Astrocyte (in vitro differentiated cells and primary cell): ENCODE data around the gene KIAA1671. TPM values are rescaled to one million over a fixed set of nuclear protein-coding genes. Genes with fewer than 3 reads are reported as not detected.
A peak's percentile ranks its signal among the peaks of the same experiment; 100 is the strongest.

Experiments used
- DNase-seq: peaks from one replicate; pipeline ENCODE4 v3.0.0-alpha.2; 2010; ENCODE audit warnings: low read depth
- FAIRE-seq: peaks from 2 replicates; lab custom pipeline; 2011; peaks lifted over from hg19 to GRCh38; lab: Jason Lieb, UNC
- H2AFZ ChIP-seq: 2 replicates; pipeline ENCODE4 v1.6.0; 2012; ENCODE audit warnings: low read depth, low read length, inconsistent platforms
- H3K27ac ChIP-seq: 2 replicates; pipeline ENCODE4 v1.5.1; 2011; ENCODE audit warnings: low read depth, low read length, inconsistent platforms
- H3K27me3 ChIP-seq: 2 replicates; pipeline ENCODE4 v1.6.0; 2011; ENCODE audit warnings: low read length, inconsistent platforms; ENCODE audit not compliant: insufficient read depth
- H3K36me3 ChIP-seq: 2 replicates; pipeline ENCODE4 v1.5.1; 2011; ENCODE audit warnings: low read length, inconsistent platforms; ENCODE audit not compliant: insufficient read depth
- H3K4me1 ChIP-seq: 2 replicates; pipeline ENCODE4 v1.5.1; 2011; ENCODE audit warnings: low read length, inconsistent platforms; ENCODE audit not compliant: insufficient read depth
- H3K4me2 ChIP-seq: 2 replicates; pipeline ENCODE4 v1.6.0; 2012; ENCODE audit warnings: low read length, inconsistent platforms
- H3K4me3 ChIP-seq: 2 replicates; pipeline ENCODE4 v1.5.1; 2011; ENCODE audit warnings: low read depth, mild to moderate bottlenecking, low read length, inconsistent platforms; ENCODE audit not compliant: insufficient read depth
- H3K79me2 ChIP-seq: 2 replicates; pipeline ENCODE4 v1.6.0; 2012; ENCODE audit warnings: mild to moderate bottlenecking, low read length, inconsistent platforms; ENCODE audit not compliant: insufficient read depth
- H3K9ac ChIP-seq: 2 replicates; pipeline ENCODE4 v1.6.0; 2012; ENCODE audit warnings: mild to moderate bottlenecking, low read length, inconsistent platforms
- H3K9me3 ChIP-seq: 2 replicates; pipeline ENCODE4 v1.5.1; 2012; ENCODE audit warnings: low read depth, mild to moderate bottlenecking, low read length, inconsistent platforms; ENCODE audit not compliant: insufficient read depth
- H4K20me1 ChIP-seq: 2 replicates; pipeline ENCODE4 v1.6.0; 2012; ENCODE audit warnings: low read length, inconsistent platforms; ENCODE audit not compliant: insufficient read depth
- H3K27ac Mint-ChIP-seq: one replicate; pipeline ENCODE4 v1.8.0; 2021; ENCODE audit warnings: mild to moderate bottlenecking, mixed read lengths; ENCODE audit not compliant: unreplicated experiment
- H3K27me3 Mint-ChIP-seq: one replicate; pipeline ENCODE4 v1.8.0; 2021; ENCODE audit warnings: low read depth, mixed read lengths; ENCODE audit not compliant: unreplicated experiment
- H3K36me3 Mint-ChIP-seq: one replicate; pipeline ENCODE4 v1.8.0; 2021; ENCODE audit warnings: low read depth, mixed read lengths; ENCODE audit not compliant: unreplicated experiment
- H3K4me1 Mint-ChIP-seq: one replicate; pipeline ENCODE4 v1.8.0; 2021; ENCODE audit warnings: low read depth, mixed read lengths; ENCODE audit not compliant: unreplicated experiment
- H3K4me3 Mint-ChIP-seq: one replicate; pipeline ENCODE4 v1.8.0; 2021; ENCODE audit warnings: mild to moderate bottlenecking, moderate library complexity, mixed read lengths; ENCODE audit not compliant: unreplicated experiment
- H3K9me3 Mint-ChIP-seq: one replicate; pipeline ENCODE4 v1.8.0; 2021; ENCODE audit warnings: mild to moderate bottlenecking, mixed read lengths; ENCODE audit not compliant: unreplicated experiment
- EZH2 ChIP-seq: IDR thresholded peaks from 2 replicates; pipeline ENCODE4 v1.6.1; 2012; ENCODE audit warnings: mild to moderate bottlenecking, low read length, inconsistent platforms; ENCODE audit not compliant: insufficient read depth
- total RNA-seq: library from RNA; stranded (reverse); gene quantifications from 2 replicates; pipeline ENCODE4 v1.2.1, GENCODE V29; 2021
- TF ChIP-seq, protein P1 (sequence below): IDR thresholded peaks from 2 replicates; pipeline ENCODE4 v1.5.1; 2011; ENCODE audit warnings: low read depth, mild to moderate bottlenecking, inconsistent platforms, low read length, moderate library complexity; ENCODE audit not compliant: insufficient read depth

Gene KIAA1671
- total RNA-seq, 1 donor from 2014 or later: 28.4 TPM

DNA sequence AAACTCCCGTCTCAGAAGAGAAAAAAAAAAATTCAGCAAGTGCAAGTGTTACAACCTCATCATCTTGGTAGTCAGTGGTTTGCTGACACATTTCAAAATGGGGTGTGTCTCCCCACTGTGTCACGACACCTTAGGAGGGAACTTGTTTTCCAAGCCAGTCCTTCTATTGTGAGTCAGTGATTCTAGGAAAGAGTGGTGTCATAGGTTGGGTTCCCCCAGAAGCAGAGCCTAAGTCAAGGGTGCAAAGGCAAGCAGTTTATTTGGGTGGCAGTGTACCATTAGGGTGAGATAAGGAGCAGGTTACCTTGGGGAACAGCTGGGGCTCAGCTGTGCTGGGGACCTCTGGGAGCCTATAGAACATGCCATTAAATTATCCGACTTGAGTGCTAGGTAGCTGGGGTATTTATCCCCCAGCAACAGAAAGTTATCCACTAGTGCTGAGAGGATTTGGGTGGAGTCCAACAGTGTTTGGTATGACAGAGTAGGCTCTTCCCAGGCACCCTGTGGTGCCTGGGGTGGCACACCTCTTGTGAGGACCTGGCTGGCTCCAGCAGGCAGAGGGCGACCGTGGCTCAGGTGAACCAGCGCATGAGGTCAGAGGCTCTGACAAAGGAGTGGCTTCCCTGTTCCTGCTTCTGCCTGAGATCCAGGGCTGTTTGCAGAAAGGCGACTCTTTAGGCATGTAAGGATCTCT lies 41.7 kb downstream of the KIAA1671 start:
- no peaks in the 10 kb centered on the region for H3K36me3 Mint-ChIP-seq
- H3K4me3 Mint-ChIP-seq: no peak overlapping the region
- H3K9ac ChIP-seq: no peak overlapping the region
- no peaks in the 10 kb centered on the region for H3K27me3 Mint-ChIP-seq
- no peaks in the 10 kb centered on the region for H3K36me3 ChIP-seq
- no peak overlapping the region for H3K27ac Mint-ChIP-seq
- TF ChIP-seq, protein P1, sequence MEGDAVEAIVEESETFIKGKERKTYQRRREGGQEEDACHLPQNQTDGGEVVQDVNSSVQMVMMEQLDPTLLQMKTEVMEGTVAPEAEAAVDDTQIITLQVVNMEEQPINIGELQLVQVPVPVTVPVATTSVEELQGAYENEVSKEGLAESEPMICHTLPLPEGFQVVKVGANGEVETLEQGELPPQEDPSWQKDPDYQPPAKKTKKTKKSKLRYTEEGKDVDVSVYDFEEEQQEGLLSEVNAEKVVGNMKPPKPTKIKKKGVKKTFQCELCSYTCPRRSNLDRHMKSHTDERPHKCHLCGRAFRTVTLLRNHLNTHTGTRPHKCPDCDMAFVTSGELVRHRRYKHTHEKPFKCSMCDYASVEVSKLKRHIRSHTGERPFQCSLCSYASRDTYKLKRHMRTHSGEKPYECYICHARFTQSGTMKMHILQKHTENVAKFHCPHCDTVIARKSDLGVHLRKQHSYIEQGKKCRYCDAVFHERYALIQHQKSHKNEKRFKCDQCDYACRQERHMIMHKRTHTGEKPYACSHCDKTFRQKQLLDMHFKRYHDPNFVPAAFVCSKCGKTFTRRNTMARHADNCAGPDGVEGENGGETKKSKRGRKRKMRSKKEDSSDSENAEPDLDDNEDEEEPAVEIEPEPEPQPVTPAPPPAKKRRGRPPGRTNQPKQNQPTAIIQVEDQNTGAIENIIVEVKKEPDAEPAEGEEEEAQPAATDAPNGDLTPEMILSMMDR: no peak
- no peak for TF ChIP-seq EZH2
- H3K79me2 ChIP-seq: no peaks in the 10 kb centered on the region
- FAIRE-seq: no peak
- peak; percentile 66 for DNase-seq
- H3K4me1 ChIP-seq: peaks cover 34% of the 10 kb centered on the region
- no peaks in the 10 kb centered on the region for H3K9me3 Mint-ChIP-seq
- no peak overlapping the region for H3K4me3 ChIP-seq
- H2AFZ ChIP-seq: no peak overlapping the region
- peaks cover 29% of the 10 kb centered on the region for H3K4me1 Mint-ChIP-seq
- no peaks in the 10 kb centered on the region for H4K20me1 ChIP-seq
- H3K9me3 ChIP-seq: no peaks in the 10 kb centered on the region
- no peak overlapping the region for H3K4me2 ChIP-seq
- peak overlapping the region; percentile 19 for H3K27ac ChIP-seq
- H3K27me3 ChIP-seq: no peaks in the 10 kb centered on the region

DNA sequence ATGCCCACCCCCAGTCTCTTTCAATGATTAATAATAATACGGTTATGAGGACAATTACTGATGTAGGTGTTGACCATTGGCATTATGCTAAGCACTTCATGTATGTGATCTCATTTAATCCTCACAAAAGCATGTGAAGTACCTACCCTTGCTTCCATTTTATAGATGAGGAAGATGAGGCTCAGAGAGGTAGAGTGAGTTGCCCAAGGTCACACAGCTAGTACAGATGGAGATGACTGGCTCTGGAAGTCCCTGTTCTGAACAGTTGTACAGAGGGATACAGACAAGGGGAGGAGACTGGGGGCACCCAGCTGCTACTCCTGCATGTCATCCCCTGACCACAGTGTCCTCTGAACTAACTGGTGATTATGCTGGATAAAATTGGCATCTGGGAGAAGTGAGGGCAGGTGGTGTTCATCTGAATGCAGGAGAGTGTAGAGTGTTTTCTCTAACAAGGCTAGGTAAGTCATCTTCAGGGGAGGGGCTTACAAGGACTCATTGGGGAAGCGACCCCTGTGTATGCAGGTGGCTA lies 43.2 kb downstream of the KIAA1671 start:
- Histone ChIP-seq H3K9me3 (no peaks in the 10 kb centered on the region), H3K4me2 (peak overlapping the region; percentile 72), H3K79me2 (no peaks in the 10 kb centered on the region), H3K36me3 (no peaks in the 10 kb centered on the region), H2AFZ (no peak overlapping the region), H3K9ac (no peak overlapping the region), H3K27ac (no peak overlapping the region), H3K4me3 (no peak overlapping the region), H3K4me1 (peaks cover 31% of the 10 kb centered on the region), H4K20me1 (no peaks in the 10 kb centered on the region), H3K27me3 (no peaks in the 10 kb centered on the region)
- no peak overlapping the region for H3K27ac Mint-ChIP-seq
- no peaks in the 10 kb centered on the region for H3K36me3 Mint-ChIP-seq
- H3K4me1 Mint-ChIP-seq: peaks cover 29% of the 10 kb centered on the region
- no peak for TF ChIP-seq EZH2
- TF ChIP-seq, protein P1: no peak
- no peak for DNase-seq
- peak overlapping the region; percentile 20 for H3K4me3 Mint-ChIP-seq
- no peaks in the 10 kb centered on the region for H3K27me3 Mint-ChIP-seq
- FAIRE-seq: no peak
- H3K9me3 Mint-ChIP-seq: no peaks in the 10 kb centered on the region

DNA sequence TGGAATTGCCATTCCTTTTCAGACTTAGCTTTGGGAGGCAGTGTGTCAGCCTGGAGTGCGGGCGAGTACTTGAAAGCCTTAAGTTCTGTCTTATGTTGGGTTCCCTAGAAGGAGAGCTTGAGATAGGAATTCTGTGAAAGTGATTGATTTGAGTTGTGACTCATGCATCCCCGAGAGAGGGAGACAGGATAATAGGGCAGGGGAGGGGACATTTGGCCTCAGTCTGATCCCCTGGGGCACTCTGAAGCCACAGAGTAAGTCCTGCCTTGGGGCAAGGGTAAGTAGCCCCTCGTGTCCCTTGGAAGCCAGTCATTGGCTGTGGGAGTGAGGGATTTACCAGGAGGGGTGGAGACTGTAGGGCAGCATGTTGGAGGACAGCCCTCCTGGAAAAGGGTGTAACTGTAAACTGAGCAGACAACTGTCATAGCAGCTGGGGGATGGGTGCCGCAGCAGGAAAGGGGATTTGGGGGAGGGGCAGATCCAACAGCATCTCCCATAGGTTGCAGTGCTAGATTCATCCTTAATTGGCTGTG lies 44.0 kb downstream of the KIAA1671 start:
- Histone ChIP-seq H3K9me3 (no peaks in the 10 kb centered on the region), H3K4me1 (peaks cover 30% of the 10 kb centered on the region), H3K9ac (peak overlapping the region; percentile 9), H4K20me1 (no peaks in the 10 kb centered on the region), H3K79me2 (no peaks in the 10 kb centered on the region), H3K36me3 (no peaks in the 10 kb centered on the region), H3K4me3 (no peak overlapping the region), H2AFZ (peak overlapping the region; percentile 19), H3K27ac (no peak overlapping the region), H3K4me2 (peak overlapping the region; percentile 72), H3K27me3 (no peaks in the 10 kb centered on the region)
- H3K4me3 Mint-ChIP-seq: peak overlapping the region; percentile 9
- H3K36me3 Mint-ChIP-seq: no peaks in the 10 kb centered on the region
- no peaks in the 10 kb centered on the region for H3K9me3 Mint-ChIP-seq
- peak; percentile 64 for DNase-seq
- peaks cover 29% of the 10 kb centered on the region for H3K4me1 Mint-ChIP-seq
- TF ChIP-seq, protein P1: no peak
- TF ChIP-seq EZH2: no peak
- no peaks in the 10 kb centered on the region for H3K27me3 Mint-ChIP-seq
- H3K27ac Mint-ChIP-seq: no peak overlapping the region
- no peak for FAIRE-seq
